Vagina (tissue), 2 donors: ENCODE results near the gene RNASE3.

Experiments
- POLR2A ChIP-seq, 2 donors: fragments of 450-650 bp; IDR thresholded peaks; one replicate each; pipeline ENCODE4 v1.6.1; 2017; ENCODE audit warnings: antibody characterized with exemption in 2 of 2, mild to moderate bottlenecking in 2 of 2, moderate library complexity in 2 of 2
- TF ChIP-seq, protein P1 (sequence below), 3 experiments: fragments of 450-650 bp in 2 of 3; fragments of 200-600 bp in 1 of 3; sonication (generic) in 1 of 3; IDR thresholded peaks; one replicate each; pipeline ENCODE4 v1.5.1; 2017 to 2019; ENCODE audit warnings: antibody characterized with exemption in 3 of 3, mild to moderate bottlenecking in 2 of 3, moderate library complexity in 2 of 3

DNA sequence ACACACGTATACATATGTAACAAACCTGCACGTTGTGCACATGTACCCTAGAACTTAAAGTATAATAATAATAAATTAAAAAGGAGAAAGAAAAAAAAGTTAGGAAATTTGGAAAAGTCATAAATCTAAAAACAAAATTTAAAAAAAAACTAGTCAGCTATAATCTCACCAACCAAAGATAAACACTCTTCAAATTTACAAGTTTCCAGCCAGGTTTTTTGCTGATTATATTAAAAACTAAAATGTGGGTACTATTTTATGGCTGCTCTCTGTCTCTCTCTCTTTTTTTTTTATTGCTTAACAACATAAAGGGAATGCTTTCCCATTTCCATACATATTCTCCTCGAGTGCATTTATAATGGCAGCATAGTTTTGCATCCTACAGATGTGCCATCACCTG, 25.0 kb upstream of the RNASE3 start:
- TF ChIP-seq, protein P1, sequence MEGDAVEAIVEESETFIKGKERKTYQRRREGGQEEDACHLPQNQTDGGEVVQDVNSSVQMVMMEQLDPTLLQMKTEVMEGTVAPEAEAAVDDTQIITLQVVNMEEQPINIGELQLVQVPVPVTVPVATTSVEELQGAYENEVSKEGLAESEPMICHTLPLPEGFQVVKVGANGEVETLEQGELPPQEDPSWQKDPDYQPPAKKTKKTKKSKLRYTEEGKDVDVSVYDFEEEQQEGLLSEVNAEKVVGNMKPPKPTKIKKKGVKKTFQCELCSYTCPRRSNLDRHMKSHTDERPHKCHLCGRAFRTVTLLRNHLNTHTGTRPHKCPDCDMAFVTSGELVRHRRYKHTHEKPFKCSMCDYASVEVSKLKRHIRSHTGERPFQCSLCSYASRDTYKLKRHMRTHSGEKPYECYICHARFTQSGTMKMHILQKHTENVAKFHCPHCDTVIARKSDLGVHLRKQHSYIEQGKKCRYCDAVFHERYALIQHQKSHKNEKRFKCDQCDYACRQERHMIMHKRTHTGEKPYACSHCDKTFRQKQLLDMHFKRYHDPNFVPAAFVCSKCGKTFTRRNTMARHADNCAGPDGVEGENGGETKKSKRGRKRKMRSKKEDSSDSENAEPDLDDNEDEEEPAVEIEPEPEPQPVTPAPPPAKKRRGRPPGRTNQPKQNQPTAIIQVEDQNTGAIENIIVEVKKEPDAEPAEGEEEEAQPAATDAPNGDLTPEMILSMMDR (IDR thresholded peaks at IDR 0.05), result no peak
- TF ChIP-seq POLR2A (IDR thresholded peaks at IDR 0.05), result no peak
